Measurements from ENCODE around the gene WDR5.

- TF ChIP-seq ZBTB17 (CRISPR knock-in tag; IDR thresholded peaks at IDR 0.05) (no peak), CTCF (IDR thresholded peaks at IDR 0.05 in 2 of 3, conservative IDR thresholded peaks at IDR 0.05 in 1 of 3; ENCODE audit: insufficient read depth in 2 of 3, low read depth in 1 of 3, low read length in 3 of 3) (no peak), ELK1 (CRISPR knock-in tag; IDR thresholded peaks at IDR 0.05) (no peak)
Measured at GRCh38 chr9:134138292-134138691, 2.4 kb downstream of the WDR5 start.

Measured in K562 (cell line).